Measurements from ENCODE around the gene CPN1. TPM values are rescaled to one million over a fixed set of nuclear protein-coding genes. Genes with fewer than 3 reads are reported as not detected.

Gene CPN1
- total and polyA plus RNA-seq, 9 of the 15 experiments (the other 6 are each of a cell fraction or from before 2014, with no cell fraction given) = 0.15 to 0.17 TPM; not detected in 7

GRCh38 chr10:100046021-100046486 is 35.6 kb downstream of the CPN1 start (continued):
- TF ChIP-seq SP2 (IDR thresholded peaks at IDR 0.05; ENCODE audit: extremely low read depth, low read depth, low read length, poor library complexity, severe bottlenecking) (no peak), TGIF2 (CRISPR knock-in tag; IDR thresholded peaks at IDR 0.05) (no peak), DEAF1 (CRISPR knock-in tag; IDR thresholded peaks at IDR 0.05) (peak; percentile 51; the same call in 1 of the 2 replicates), ELF2 (CRISPR knock-in tag; IDR thresholded peaks at IDR 0.05) (no peak), CBX3 (IDR thresholded peaks at IDR 0.05; ENCODE audit: borderline replicate concordance in 1 of 2, low read length in 2 of 2) (no peak), CCNT2 (IDR thresholded peaks at IDR 0.05; ENCODE audit: borderline replicate concordance, extremely low read depth, insufficient read length, low read depth, low read length) (no peak), ZNF174 (CRISPR knock-in tag; IDR thresholded peaks at IDR 0.05) (no peak), ZNF586 (CRISPR knock-in tag; conservative IDR thresholded peaks at IDR 0.05) (no peak), SRSF1 (IDR thresholded peaks at IDR 0.05; ENCODE audit: low read depth, low read length) (no peak), PHTF2 (CRISPR knock-in tag; IDR thresholded peaks at IDR 0.05) (no peak), GABPB2 (CRISPR knock-in tag; conservative IDR thresholded peaks at IDR 0.05) (no peak), STAG1 (CRISPR knock-in tag; IDR thresholded peaks at IDR 0.05; ENCODE audit: borderline replicate concordance) (peak; percentile 55; the same call in 1 of the 2 replicates), ARID2 (IDR thresholded peaks at IDR 0.05) (0 out of 2 replicates have a peak, but pooled peaks have one; percentile 32)
- TF ChIP-seq, protein P1, sequence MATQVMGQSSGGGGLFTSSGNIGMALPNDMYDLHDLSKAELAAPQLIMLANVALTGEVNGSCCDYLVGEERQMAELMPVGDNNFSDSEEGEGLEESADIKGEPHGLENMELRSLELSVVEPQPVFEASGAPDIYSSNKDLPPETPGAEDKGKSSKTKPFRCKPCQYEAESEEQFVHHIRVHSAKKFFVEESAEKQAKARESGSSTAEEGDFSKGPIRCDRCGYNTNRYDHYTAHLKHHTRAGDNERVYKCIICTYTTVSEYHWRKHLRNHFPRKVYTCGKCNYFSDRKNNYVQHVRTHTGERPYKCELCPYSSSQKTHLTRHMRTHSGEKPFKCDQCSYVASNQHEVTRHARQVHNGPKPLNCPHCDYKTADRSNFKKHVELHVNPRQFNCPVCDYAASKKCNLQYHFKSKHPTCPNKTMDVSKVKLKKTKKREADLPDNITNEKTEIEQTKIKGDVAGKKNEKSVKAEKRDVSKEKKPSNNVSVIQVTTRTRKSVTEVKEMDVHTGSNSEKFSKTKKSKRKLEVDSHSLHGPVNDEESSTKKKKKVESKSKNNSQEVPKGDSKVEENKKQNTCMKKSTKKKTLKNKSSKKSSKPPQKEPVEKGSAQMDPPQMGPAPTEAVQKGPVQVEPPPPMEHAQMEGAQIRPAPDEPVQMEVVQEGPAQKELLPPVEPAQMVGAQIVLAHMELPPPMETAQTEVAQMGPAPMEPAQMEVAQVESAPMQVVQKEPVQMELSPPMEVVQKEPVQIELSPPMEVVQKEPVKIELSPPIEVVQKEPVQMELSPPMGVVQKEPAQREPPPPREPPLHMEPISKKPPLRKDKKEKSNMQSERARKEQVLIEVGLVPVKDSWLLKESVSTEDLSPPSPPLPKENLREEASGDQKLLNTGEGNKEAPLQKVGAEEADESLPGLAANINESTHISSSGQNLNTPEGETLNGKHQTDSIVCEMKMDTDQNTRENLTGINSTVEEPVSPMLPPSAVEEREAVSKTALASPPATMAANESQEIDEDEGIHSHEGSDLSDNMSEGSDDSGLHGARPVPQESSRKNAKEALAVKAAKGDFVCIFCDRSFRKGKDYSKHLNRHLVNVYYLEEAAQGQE (IDR thresholded peaks at IDR 0.05; ENCODE audit: borderline replicate concordance) = peak; percentile 79; the same call in 1 of the 2 replicates
- TF ChIP-seq, protein P1 (CRISPR knock-in tag; IDR thresholded peaks at IDR 0.05; ENCODE audit: low read depth) = no peak

Data from K562 (cell line).